ENCODE data around the gene MACROD2. TPM values are rescaled to one million over a fixed set of nuclear protein-coding genes. Genes with fewer than 3 reads are reported as not detected.
A peak's percentile ranks its signal among the peaks of the same experiment; 100 is the strongest.
"Not testable (repeated sequence)": the region's sequence is repeated elsewhere in the genome, so short reads cannot be mapped to it uniquely, and the experiment has no call there.

The MACROD2 gene
- total RNA-seq, 4 donors from 2014 or later, result 8.7 to 17.8 (median 10.8) TPM

DNA sequence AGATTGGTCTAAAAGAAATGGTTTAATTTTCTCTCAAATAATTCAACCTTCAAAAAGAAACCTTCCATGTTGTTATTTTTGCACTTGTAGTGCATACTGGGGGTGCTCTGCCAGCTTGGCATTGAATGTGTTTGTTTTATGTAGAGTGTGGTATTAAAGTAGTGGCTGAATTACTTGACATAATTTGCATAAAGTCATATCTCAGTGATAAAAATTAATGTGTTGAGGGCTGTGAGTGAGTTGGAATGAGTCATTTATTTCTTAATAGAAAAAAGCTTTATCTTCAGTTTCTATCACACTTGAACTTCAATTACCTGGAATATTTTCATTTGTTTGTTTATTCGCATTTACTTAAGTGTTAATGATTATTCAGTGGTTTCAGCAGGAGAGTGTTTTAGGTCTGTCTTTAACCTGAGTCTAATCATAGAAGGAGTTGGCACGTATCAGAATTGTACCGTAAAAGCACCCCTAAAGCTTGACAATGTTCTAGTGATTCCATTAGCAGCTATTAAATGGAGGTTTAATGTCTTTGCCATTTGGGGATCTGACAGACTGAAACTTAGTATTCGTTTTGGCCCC, 1143.3 kb downstream of the MACROD2 start:
- no peaks in the 10 kb centered on the region for H3K4me1 ChIP-seq
- peak; percentile 2 to 4 for DNase-seq
- TF ChIP-seq, protein P1, sequence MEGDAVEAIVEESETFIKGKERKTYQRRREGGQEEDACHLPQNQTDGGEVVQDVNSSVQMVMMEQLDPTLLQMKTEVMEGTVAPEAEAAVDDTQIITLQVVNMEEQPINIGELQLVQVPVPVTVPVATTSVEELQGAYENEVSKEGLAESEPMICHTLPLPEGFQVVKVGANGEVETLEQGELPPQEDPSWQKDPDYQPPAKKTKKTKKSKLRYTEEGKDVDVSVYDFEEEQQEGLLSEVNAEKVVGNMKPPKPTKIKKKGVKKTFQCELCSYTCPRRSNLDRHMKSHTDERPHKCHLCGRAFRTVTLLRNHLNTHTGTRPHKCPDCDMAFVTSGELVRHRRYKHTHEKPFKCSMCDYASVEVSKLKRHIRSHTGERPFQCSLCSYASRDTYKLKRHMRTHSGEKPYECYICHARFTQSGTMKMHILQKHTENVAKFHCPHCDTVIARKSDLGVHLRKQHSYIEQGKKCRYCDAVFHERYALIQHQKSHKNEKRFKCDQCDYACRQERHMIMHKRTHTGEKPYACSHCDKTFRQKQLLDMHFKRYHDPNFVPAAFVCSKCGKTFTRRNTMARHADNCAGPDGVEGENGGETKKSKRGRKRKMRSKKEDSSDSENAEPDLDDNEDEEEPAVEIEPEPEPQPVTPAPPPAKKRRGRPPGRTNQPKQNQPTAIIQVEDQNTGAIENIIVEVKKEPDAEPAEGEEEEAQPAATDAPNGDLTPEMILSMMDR (IDR thresholded peaks at IDR 0.05), result no peak
- TF ChIP-seq POLR2A (IDR thresholded peaks at IDR 0.05), result no peak
- WGBS, 2 donors, result 73 to 76% methylated on average over 4 of the region's 4 CpGs
- no peak overlapping the region for H3K27ac ChIP-seq
- H3K36me3 ChIP-seq, result no peaks in the 10 kb centered on the region
- no peak overlapping the region for H3K4me3 ChIP-seq (replicated peaks in 1 of 3)
- no peaks in the 10 kb centered on the region for H3K27me3 ChIP-seq
- intact Hi-C loops (cut with DNase I), result no loop called here
- no peaks in the 10 kb centered on the region for H3K9me3 ChIP-seq

DNA sequence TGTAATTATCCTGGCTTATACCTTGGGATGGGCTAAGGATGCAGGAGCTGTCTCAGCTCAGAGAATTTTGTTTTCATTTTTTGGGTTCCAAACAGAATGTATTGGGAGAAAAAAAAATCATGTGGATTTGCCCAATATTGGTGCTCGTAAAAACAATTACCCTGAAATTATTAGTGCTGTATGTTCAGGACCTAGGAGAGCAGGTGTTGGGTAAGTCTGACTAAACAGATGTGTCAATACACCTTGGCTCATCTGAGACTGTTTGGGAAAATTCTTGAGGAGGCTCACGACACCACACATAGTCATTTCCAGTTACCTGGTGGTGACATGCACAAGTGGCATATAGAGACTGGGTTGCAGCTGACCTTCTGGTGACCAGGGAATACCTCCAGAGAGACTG, 1144.2 kb downstream of the MACROD2 start:
- Histone ChIP-seq H3K4me3 (replicated peaks in 1 of 3) (no peak overlapping the region), H3K4me1 (no peaks in the 10 kb centered on the region), H3K36me3 (no peaks in the 10 kb centered on the region), H3K27me3 (no peaks in the 10 kb centered on the region), H3K27ac (no peak overlapping the region), H3K9me3 (no peaks in the 10 kb centered on the region)
- no peak for DNase-seq
- WGBS, 2 donors, result 89 to 99% methylated on average over 2 of the region's 2 CpGs
- intact Hi-C loops (cut with DNase I), result no loop called here
- no peak for TF ChIP-seq POLR2A (IDR thresholded peaks at IDR 0.05)
- TF ChIP-seq, protein P1 (IDR thresholded peaks at IDR 0.05), result no peak

DNA sequence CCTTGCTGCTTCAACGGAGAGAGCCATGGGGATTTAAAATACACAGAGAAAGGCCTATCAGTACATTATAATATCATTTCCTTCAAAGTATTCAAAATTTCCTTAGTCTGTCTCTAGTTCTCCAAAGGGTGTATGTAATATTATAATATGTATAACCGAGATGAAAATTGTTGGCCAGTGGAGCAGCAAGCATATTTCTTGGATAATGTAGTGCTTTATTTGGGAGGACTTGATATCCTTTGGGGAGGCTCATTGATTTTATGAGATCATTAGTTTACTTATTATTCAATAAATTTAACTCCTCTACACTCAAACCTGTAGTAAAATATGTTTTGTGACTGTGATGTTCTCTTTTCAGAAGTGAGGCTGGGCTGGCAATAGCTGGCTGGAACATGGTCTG, 1145.0 kb downstream of the MACROD2 start:
- TF ChIP-seq POLR2A (IDR thresholded peaks at IDR 0.05), result no peak
- TF ChIP-seq, protein P1 (IDR thresholded peaks at IDR 0.05), result no peak
- Histone ChIP-seq H3K27ac (no peak overlapping the region), H3K4me3 (replicated peaks in 1 of 3) (no peak overlapping the region), H3K27me3 (no peaks in the 10 kb centered on the region), H3K9me3 (no peaks in the 10 kb centered on the region), H3K4me1 (no peaks in the 10 kb centered on the region), H3K36me3 (no peaks in the 10 kb centered on the region)
- no peak for DNase-seq
- WGBS, 2 donors, result 70 to 72% methylated on average over 2 of the region's 2 CpGs
- intact Hi-C loops (cut with DNase I), result no loop called here

DNA sequence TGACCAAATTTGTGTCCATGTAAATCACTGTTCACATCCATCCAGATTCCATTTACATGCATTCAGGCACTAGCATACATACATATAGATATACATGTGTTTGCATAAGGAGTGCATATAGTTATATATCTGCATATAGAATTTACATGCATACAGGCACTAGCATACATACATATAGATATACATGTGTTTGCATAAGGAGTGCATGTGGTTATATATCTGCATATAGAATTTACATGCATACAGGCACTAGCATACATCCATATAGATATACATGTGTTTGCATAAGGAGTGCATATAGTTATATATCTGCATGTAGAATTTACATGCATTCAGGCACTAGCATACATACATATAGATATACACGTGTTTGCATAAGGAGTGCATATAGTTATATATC, 1145.6 kb downstream of the MACROD2 start:
- whole genome bisulfite sequencing, 2 donors, result 79% methylated on average over 1 of the region's 1 CpG
- intact Hi-C loops (cut with DNase I), result not testable (repeated sequence)

DNA sequence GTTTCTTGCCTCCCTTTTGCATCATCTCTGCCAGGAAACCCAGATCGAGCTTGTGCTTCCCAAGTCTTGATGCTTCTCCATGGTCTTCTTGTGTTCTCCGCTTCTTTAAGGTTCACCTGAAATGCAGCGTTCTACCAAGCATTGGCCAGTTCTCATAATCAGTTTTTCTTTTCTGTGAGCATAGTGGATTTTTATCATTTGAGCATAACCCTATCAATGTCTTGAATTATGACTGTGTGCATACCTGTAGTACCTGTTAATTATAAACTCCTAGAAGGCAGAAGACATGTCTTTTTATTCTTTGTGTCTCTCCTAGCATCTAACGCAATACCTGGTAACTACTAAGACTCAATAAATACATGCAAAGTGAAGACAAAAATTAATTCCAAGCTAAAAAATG, 1146.5 kb downstream of the MACROD2 start:
- intact Hi-C loops (cut with DNase I), result no loop called here
- H3K9me3 ChIP-seq, result no peaks in the 10 kb centered on the region
- H3K4me1 ChIP-seq, result no peaks in the 10 kb centered on the region
- H3K36me3 ChIP-seq, result no peaks in the 10 kb centered on the region
- no peaks in the 10 kb centered on the region for H3K27me3 ChIP-seq
- H3K27ac ChIP-seq, result no peak overlapping the region
- TF ChIP-seq, protein P1 (IDR thresholded peaks at IDR 0.05), result no peak
- no peak for TF ChIP-seq POLR2A (IDR thresholded peaks at IDR 0.05)
- no peak for DNase-seq
- WGBS, 2 donors, result 80 to 86% methylated on average over 4 of the region's 4 CpGs
- no peak overlapping the region for H3K4me3 ChIP-seq (replicated peaks in 1 of 3)

More for the DNA sequence above, 1145.6 kb downstream of the MACROD2 start:
- H3K36me3 ChIP-seq; H3K9me3 ChIP-seq; H3K4me3 ChIP-seq (replicated peaks in 1 of 3); H3K27ac ChIP-seq; H3K27me3 ChIP-seq; H3K4me1 ChIP-seq; DNase-seq: not testable (repeated sequence)
